Measurements from ENCODE around the gene ELAVL1.

Gene ELAVL1

GRCh38 chr19:7976461-7976860 is 29.0 kb downstream of the ELAVL1 start:
- Histone ChIP-seq H3K27me3 (ENCODE audit: control insufficient read depth, insufficient read depth, low read length) (no peaks in the 10 kb centered on the region), H3K4me1 (peaks cover 8% of the 10 kb centered on the region), H3K27ac (no peak overlapping the region), H3K36me3 (ENCODE audit: control insufficient read depth, insufficient read depth, low read length) (no peaks in the 10 kb centered on the region), H2AFZ (no peak overlapping the region), H3K9ac (no peak overlapping the region), H3K4me2 (ENCODE audit: low read length) (no peak overlapping the region), H3K9me3 (ENCODE audit: control insufficient read depth, low read length) (no peaks in the 10 kb centered on the region), H3K79me2 (peaks cover 55% of the 10 kb centered on the region), H3K4me3 (ENCODE audit: low read depth, low read length) (no peak overlapping the region)
- no peak for TF ChIP-seq CTCF (IDR thresholded peaks at IDR 0.05)

DNA sequence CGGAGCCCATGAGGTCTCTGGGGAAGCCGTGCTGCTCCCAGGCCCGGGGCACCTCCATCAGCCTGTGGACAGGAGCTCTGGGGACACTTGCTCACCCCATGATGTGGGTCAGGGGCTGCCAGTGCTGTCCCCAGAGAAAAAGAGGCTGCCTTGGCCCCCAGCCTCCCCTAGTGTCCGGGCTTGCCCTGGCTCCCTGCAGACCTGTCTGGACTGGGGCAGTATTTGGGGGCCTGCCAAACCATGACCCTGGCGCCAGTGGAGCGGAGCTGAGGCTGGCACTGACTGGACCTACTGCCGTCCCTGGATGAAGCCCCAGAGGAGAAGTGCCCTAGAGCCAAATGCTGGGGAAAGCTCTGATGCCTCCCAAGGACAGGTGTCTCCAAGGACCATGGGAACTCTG is 30.4 kb downstream of the ELAVL1 start:
- no peak overlapping the region for H2AFZ ChIP-seq
- no peak overlapping the region for H3K27ac ChIP-seq
- H3K9me3 ChIP-seq (ENCODE audit: control insufficient read depth, low read length) = no peaks in the 10 kb centered on the region
- H3K36me3 ChIP-seq (ENCODE audit: control insufficient read depth, insufficient read depth, low read length) = no peaks in the 10 kb centered on the region
- H3K4me3 ChIP-seq (ENCODE audit: low read depth, low read length) = no peak overlapping the region
- H3K27me3 ChIP-seq (ENCODE audit: control insufficient read depth, insufficient read depth, low read length) = no peaks in the 10 kb centered on the region
- H3K79me2 ChIP-seq = peaks cover 41% of the 10 kb centered on the region
- H3K9ac ChIP-seq = no peak overlapping the region
- H3K4me2 ChIP-seq (ENCODE audit: low read length) = no peak overlapping the region
- peaks cover 8% of the 10 kb centered on the region for H3K4me1 ChIP-seq
- no peak for TF ChIP-seq CTCF (IDR thresholded peaks at IDR 0.05)

- Histone ChIP-seq H3K4me2 (ENCODE audit: low read length) (no peak overlapping the region), H3K4me3 (ENCODE audit: low read depth, low read length) (no peak overlapping the region), H3K27ac (no peak overlapping the region), H3K27me3 (ENCODE audit: control insufficient read depth, insufficient read depth, low read length) (no peaks in the 10 kb centered on the region), H3K4me1 (peaks cover 8% of the 10 kb centered on the region), H3K9me3 (ENCODE audit: control insufficient read depth, low read length) (no peaks in the 10 kb centered on the region), H3K9ac (no peak overlapping the region), H2AFZ (no peak overlapping the region), H3K36me3 (ENCODE audit: control insufficient read depth, insufficient read depth, low read length) (no peaks in the 10 kb centered on the region), H3K79me2 (peaks cover 36% of the 10 kb centered on the region)
- TF ChIP-seq CTCF (IDR thresholded peaks at IDR 0.05) = no peak
These were observed 31.6 kb downstream of the ELAVL1 start for GRCh38 chr19:7973883-7974282.

GRCh38 chr19:7971553-7972520 is 33.6 kb downstream of the ELAVL1 start:
- H3K4me1 ChIP-seq = peaks cover 8% of the 10 kb centered on the region
- H3K36me3 ChIP-seq (ENCODE audit: control insufficient read depth, insufficient read depth, low read length) = no peaks in the 10 kb centered on the region
- no peak overlapping the region for H3K4me3 ChIP-seq (ENCODE audit: low read depth, low read length)
- H3K4me2 ChIP-seq (ENCODE audit: low read length) = no peak overlapping the region
- no peaks in the 10 kb centered on the region for H3K27me3 ChIP-seq (ENCODE audit: control insufficient read depth, insufficient read depth, low read length)
- TF ChIP-seq CTCF (IDR thresholded peaks at IDR 0.05) = no peak
- peaks cover 23% of the 10 kb centered on the region for H3K79me2 ChIP-seq
- no peaks in the 10 kb centered on the region for H3K9me3 ChIP-seq (ENCODE audit: control insufficient read depth, low read length)
- no peak overlapping the region for H3K9ac ChIP-seq
- H2AFZ ChIP-seq = no peak overlapping the region
- no peak overlapping the region for H3K27ac ChIP-seq

Data from parathyroid adenoma (tissue), 2 donors.